Measurements from ENCODE around the gene MINK1.

The MINK1 gene

DNA sequence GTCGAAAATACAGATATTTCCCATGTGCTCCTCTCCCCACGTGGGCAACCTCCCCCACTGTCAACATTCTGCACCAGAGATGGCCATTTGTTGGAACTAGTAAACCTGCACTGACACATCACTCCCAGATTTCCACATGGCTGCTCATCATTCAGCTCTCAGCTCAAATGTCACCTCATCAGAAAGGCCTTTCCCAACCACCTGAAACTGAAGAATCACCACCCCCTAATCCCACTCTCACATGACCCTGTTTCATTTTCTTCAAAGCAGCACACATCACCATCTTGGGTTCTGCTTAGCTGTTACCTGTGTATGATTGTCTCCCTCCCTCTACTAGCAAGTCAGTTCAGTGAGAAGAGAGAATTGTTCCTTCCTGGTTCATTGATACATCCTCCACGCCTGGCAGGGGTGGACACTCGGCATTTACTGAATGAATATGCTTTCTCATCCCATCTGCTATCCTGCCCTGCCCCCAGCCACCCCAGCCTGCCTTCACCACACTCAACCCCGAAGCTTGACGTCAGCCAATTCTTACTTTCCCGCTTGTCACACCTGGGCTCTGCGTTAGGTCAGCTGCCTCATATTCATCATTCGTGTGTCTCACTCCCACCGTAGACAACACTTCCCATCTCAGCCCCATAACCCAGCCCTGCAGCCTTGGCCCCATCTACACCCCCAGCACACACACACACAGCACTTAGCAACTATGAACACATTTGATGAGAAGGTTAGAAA lies 32.5 kb upstream of the MINK1 start:
- Histone ChIP-seq H3K36me3 (ENCODE audit: insufficient read depth, low read length) (peaks cover 21% of the 10 kb centered on the region), H2AFZ (ENCODE audit: low read depth, low read length) (no peak overlapping the region), H3K27me3 (ENCODE audit: insufficient read depth, low read length) (no peaks in the 10 kb centered on the region), H3K4me1 (ENCODE audit: insufficient read depth, low read length) (peaks cover 9% of the 10 kb centered on the region), H3K9me3 (ENCODE audit: low read length) (no peaks in the 10 kb centered on the region), H3K4me3 (ENCODE audit: low read length) (no peak overlapping the region)

GRCh38 chr17:4802228-4802627 lies 30.9 kb upstream of the MINK1 start, which contains the start of gene C17orf114:
TSS of gene C17orf114 (minus strand) at chr17:4802328.
- H2AFZ ChIP-seq (ENCODE audit: low read depth, low read length): no peak within 1 kb of the TSS
- no peaks in the 10 kb centered on the region for H3K27me3 ChIP-seq (ENCODE audit: insufficient read depth, low read length)
- no peaks in the 10 kb centered on the region for H3K9me3 ChIP-seq (ENCODE audit: low read length)
- H3K36me3 ChIP-seq (ENCODE audit: insufficient read depth, low read length): peaks cover 19% of the 10 kb centered on the region
- peaks cover 1% of the 10 kb centered on the region for H3K4me1 ChIP-seq (ENCODE audit: insufficient read depth, low read length)
- no peak within 1 kb of the TSS for H3K4me3 ChIP-seq (ENCODE audit: low read length)

- Histone ChIP-seq H3K4me3 (ENCODE audit: low read length) (peak overlapping the region; percentile 58), H3K4me1 (ENCODE audit: insufficient read depth, low read length) (peaks cover 5% of the 10 kb centered on the region), H3K9me3 (ENCODE audit: low read length) (no peaks in the 10 kb centered on the region), H3K27me3 (ENCODE audit: insufficient read depth, low read length) (no peaks in the 10 kb centered on the region), H3K36me3 (ENCODE audit: insufficient read depth, low read length) (peaks cover 14% of the 10 kb centered on the region), H2AFZ (ENCODE audit: low read depth, low read length) (no peak overlapping the region)
These were observed 26.7 kb upstream of the MINK1 start for GRCh38 chr17:4806456-4806776.

DNA sequence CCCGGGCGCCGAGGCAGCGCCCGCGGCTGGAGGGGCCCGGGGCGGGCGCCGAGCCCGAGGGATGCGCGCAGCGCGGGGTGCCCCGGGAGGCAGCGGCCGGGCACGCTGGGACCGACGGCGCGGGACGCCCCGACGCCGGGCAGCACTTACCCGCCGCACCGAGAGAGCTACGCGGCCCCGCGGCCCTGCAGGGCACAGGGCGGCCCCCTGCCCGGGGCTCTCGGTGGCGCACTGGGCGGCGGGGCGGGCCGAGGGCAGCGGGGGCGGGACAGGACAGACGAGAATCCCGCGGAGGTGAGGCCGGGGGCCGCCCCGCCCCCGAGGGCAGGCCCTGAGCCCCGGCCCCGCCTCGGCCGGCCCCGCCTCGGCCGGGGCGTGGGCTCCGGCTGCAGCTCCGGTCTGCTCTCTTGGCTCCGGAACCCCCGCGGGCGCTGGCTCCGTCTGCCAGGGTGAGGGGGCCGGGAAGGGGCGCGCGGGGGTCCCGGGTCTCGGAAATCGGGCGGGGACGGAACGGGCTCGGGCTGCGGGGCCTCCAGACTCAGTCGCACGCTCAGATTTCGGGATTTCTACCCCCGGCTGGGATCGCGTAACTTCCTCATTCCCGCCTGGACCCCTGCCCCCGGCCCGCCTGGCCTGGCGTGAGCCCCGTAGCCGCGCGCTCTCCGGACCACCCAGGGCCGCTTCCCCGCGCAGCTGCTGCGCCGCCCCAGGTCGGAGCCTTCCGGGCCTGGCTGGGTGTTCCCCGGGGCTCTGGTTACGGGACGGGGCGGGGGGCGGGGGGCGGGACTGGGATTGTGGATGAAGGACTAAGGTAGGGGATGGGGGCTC lies 26.1 kb upstream of the MINK1 start, which contains the start of gene PLD2:
PLD2 (plus strand) TSS at position 376 of the 828 bp plus-strand sequence. CDS start 621 bp downstream, outside the sequence.
- peak within 1 kb of the TSS; percentile 58 for H3K4me3 ChIP-seq (ENCODE audit: low read length)
- H3K36me3 ChIP-seq (ENCODE audit: insufficient read depth, low read length): peaks cover 14% of the 10 kb centered on the region
- H3K4me1 ChIP-seq (ENCODE audit: insufficient read depth, low read length): peaks cover 5% of the 10 kb centered on the region
- no peaks in the 10 kb centered on the region for H3K27me3 ChIP-seq (ENCODE audit: insufficient read depth, low read length)
- no peaks in the 10 kb centered on the region for H3K9me3 ChIP-seq (ENCODE audit: low read length)
- peak within 1 kb of the TSS; percentile 93 for H2AFZ ChIP-seq (ENCODE audit: low read depth, low read length)

DNA sequence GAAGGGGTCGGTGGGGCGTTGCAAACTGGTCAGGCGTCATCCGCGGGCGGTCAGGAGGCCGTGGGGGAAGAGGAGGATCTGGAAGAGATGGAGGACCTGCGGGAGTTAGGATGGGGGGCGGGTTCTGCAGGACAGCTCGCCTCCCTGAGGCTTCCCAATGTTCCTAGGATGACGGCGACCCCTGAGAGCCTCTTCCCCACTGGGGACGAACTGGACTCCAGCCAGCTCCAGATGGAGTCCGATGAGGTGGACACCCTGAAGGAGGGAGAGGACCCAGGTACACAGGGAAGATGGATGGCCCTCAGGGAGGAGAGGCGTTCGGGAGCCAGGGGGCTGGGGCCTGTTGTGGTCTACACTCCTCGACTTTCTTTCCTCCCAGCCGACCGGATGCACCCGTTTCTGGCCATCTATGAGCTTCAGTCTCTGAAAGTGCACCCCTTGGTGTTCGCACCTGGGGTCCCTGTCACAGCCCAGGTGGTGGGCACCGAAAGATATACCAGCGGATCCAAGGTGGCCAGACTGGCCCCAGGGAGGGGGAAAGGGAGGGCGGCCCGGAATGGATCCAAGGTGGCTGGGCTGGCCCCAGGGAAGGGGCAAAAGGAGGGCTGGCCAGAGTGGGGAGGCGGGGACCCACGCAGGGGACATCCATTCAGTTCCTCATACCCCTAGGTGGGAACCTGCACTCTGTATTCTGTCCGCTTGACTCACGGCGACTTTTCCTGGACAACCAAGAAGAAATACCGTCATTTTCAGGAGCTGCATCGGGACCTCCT lies 25.3 kb upstream of the MINK1 start:
- Histone ChIP-seq H3K36me3 (ENCODE audit: insufficient read depth, low read length) (peaks cover 14% of the 10 kb centered on the region), H3K4me3 (ENCODE audit: low read length) (peak overlapping the region; percentile 58), H3K4me1 (ENCODE audit: insufficient read depth, low read length) (peaks cover 5% of the 10 kb centered on the region), H2AFZ (ENCODE audit: low read depth, low read length) (peak overlapping the region; percentile 93), H3K9me3 (ENCODE audit: low read length) (no peaks in the 10 kb centered on the region), H3K27me3 (ENCODE audit: insufficient read depth, low read length) (no peaks in the 10 kb centered on the region)

DNA sequence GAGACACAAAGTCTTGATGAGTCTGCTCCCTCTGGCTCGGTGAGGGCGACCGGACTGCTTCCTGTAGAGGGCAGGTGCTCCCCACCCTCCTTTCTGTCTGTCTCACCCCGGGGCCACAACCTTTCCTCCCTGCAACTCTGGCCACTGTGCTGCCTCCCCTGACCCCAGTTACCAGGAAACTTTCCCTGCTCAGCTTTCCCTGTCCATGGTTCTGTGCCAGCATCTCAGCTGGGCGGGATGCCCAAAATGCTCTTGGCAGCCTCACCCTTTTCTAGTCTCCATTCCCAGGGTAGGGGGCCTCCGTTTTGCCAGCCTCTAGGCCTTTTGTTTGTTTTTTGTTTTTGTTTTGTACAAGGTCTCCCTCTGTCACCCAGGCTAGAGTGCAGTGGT lies 24.8 kb upstream of the MINK1 start:
- H3K4me1 ChIP-seq (ENCODE audit: insufficient read depth, low read length): peaks cover 5% of the 10 kb centered on the region
- peaks cover 14% of the 10 kb centered on the region for H3K36me3 ChIP-seq (ENCODE audit: insufficient read depth, low read length)
- no peaks in the 10 kb centered on the region for H3K9me3 ChIP-seq (ENCODE audit: low read length)
- no peaks in the 10 kb centered on the region for H3K27me3 ChIP-seq (ENCODE audit: insufficient read depth, low read length)
- H2AFZ ChIP-seq (ENCODE audit: low read depth, low read length): no peak overlapping the region
- H3K4me3 ChIP-seq (ENCODE audit: low read length): no peak overlapping the region

GRCh38 chr17:4810696-4811290 lies 22.3 kb upstream of the MINK1 start:
- H3K36me3 ChIP-seq (ENCODE audit: insufficient read depth, low read length): peaks cover 24% of the 10 kb centered on the region
- no peak overlapping the region for H2AFZ ChIP-seq (ENCODE audit: low read depth, low read length)
- no peaks in the 10 kb centered on the region for H3K27me3 ChIP-seq (ENCODE audit: insufficient read depth, low read length)
- H3K4me1 ChIP-seq (ENCODE audit: insufficient read depth, low read length): peaks cover 5% of the 10 kb centered on the region
- H3K4me3 ChIP-seq (ENCODE audit: low read length): no peak overlapping the region
- H3K9me3 ChIP-seq (ENCODE audit: low read length): no peaks in the 10 kb centered on the region

GRCh38 chr17:4811471-4811870 lies 21.7 kb upstream of the MINK1 start:
- H3K4me3 ChIP-seq (ENCODE audit: low read length): no peak overlapping the region
- H2AFZ ChIP-seq (ENCODE audit: low read depth, low read length): no peak overlapping the region
- peaks cover 27% of the 10 kb centered on the region for H3K36me3 ChIP-seq (ENCODE audit: insufficient read depth, low read length)
- H3K4me1 ChIP-seq (ENCODE audit: insufficient read depth, low read length): peaks cover 5% of the 10 kb centered on the region
- H3K27me3 ChIP-seq (ENCODE audit: insufficient read depth, low read length): no peaks in the 10 kb centered on the region
- no peaks in the 10 kb centered on the region for H3K9me3 ChIP-seq (ENCODE audit: low read length)

- Histone ChIP-seq H2AFZ (ENCODE audit: low read depth, low read length) (no peak overlapping the region), H3K4me3 (ENCODE audit: low read length) (no peak overlapping the region), H3K9me3 (ENCODE audit: low read length) (no peaks in the 10 kb centered on the region), H3K4me1 (ENCODE audit: insufficient read depth, low read length) (peaks cover 3% of the 10 kb centered on the region), H3K36me3 (ENCODE audit: insufficient read depth, low read length) (peaks cover 37% of the 10 kb centered on the region), H3K27me3 (ENCODE audit: insufficient read depth, low read length) (no peaks in the 10 kb centered on the region)
These were observed 20.4 kb upstream of the MINK1 start for GRCh38 chr17:4812690-4813089.

GRCh38 chr17:4815043-4815675 lies 18.0 kb upstream of the MINK1 start:
- Histone ChIP-seq H3K36me3 (ENCODE audit: insufficient read depth, low read length) (peaks cover 45% of the 10 kb centered on the region), H3K9me3 (ENCODE audit: low read length) (no peaks in the 10 kb centered on the region), H3K4me1 (ENCODE audit: insufficient read depth, low read length) (no peaks in the 10 kb centered on the region), H3K27me3 (ENCODE audit: insufficient read depth, low read length) (no peaks in the 10 kb centered on the region), H3K4me3 (ENCODE audit: low read length) (no peak overlapping the region), H2AFZ (ENCODE audit: low read depth, low read length) (no peak overlapping the region)

DNA sequence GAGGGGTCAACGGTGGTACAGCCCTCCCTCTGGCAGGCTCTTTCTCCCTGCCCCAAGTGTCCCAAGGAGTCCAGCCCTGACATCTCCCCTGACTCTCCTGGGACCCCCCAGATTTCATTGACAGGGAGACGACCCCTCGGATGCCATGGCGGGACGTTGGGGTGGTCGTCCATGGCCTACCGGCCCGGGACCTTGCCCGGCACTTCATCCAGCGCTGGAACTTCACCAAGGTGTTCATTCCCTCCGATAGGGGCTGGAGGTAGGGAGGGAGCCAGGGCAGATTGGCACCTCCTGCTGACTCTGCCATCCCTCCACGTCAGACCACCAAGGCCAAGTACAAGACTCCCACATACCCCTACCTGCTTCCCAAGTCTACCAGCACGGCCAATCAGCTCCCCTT lies 16.3 kb upstream of the MINK1 start:
- Histone ChIP-seq H3K27me3 (ENCODE audit: insufficient read depth, low read length) (no peaks in the 10 kb centered on the region), H3K9me3 (ENCODE audit: low read length) (no peaks in the 10 kb centered on the region), H2AFZ (ENCODE audit: low read depth, low read length) (no peak overlapping the region), H3K4me3 (ENCODE audit: low read length) (no peak overlapping the region), H3K36me3 (ENCODE audit: insufficient read depth, low read length) (peaks cover 41% of the 10 kb centered on the region), H3K4me1 (ENCODE audit: insufficient read depth, low read length) (no peaks in the 10 kb centered on the region)

DNA sequence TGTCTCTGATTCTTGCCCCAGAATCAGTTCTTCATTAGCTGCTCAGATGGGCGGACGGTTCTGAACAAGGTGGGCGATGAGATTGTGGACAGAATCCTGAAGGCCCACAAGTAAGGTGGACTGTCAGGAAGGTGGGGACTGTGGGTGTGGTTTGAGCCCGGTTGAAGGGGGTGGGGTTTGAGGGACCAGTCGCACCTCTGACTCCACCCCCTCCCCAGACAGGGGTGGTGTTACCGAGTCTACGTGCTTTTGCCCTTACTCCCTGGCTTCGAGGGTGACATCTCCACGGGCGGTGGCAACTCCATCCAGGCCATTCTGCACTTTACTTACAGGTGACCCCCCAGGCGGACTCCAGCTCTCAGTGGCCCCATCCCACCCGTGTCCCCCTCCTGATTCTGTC lies 14.9 kb upstream of the MINK1 start:
- Histone ChIP-seq H3K27me3 (ENCODE audit: insufficient read depth, low read length) (no peaks in the 10 kb centered on the region), H3K9me3 (ENCODE audit: low read length) (no peaks in the 10 kb centered on the region), H3K4me3 (ENCODE audit: low read length) (no peak overlapping the region), H3K4me1 (ENCODE audit: insufficient read depth, low read length) (no peaks in the 10 kb centered on the region), H3K36me3 (ENCODE audit: insufficient read depth, low read length) (peaks cover 44% of the 10 kb centered on the region), H2AFZ (ENCODE audit: low read depth, low read length) (no peak overlapping the region)

Measured in neuron (in vitro differentiated cells).